ENCODE results near the gene TFAP2B.

Gene TFAP2B

DNA sequence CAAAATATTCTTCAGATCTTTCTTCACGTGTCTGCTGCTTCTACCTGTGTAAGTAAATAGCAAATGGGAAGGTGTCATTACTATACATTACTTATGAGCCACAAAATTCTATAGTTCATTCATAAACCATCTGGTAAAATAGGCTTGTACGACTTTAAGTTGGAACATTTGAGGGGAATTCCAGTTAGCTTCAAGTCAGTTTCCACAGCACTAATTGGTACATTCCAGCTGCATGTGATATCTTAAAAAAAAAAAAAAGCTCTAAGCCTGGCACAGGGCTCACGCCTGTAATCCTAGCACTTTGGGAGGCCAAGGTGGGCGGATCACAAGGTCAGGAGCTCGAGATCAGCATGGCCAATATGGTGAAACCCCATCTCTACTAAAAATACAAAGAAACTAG is 23.1 kb upstream of the TFAP2B start:
- Histone ChIP-seq H3K36me3 (ENCODE audit: control insufficient read depth, insufficient read depth, low read length) (no peaks in the 10 kb centered on the region), H3K4me3 (replicated peaks; ENCODE audit: low read depth, low read length) (no peak overlapping the region), H3K27me3 (replicated peaks; ENCODE audit: control insufficient read depth, insufficient read depth, low read length) (no peaks in the 10 kb centered on the region; the same call in 1 of the 2 replicates)
- TF ChIP-seq, protein P1, sequence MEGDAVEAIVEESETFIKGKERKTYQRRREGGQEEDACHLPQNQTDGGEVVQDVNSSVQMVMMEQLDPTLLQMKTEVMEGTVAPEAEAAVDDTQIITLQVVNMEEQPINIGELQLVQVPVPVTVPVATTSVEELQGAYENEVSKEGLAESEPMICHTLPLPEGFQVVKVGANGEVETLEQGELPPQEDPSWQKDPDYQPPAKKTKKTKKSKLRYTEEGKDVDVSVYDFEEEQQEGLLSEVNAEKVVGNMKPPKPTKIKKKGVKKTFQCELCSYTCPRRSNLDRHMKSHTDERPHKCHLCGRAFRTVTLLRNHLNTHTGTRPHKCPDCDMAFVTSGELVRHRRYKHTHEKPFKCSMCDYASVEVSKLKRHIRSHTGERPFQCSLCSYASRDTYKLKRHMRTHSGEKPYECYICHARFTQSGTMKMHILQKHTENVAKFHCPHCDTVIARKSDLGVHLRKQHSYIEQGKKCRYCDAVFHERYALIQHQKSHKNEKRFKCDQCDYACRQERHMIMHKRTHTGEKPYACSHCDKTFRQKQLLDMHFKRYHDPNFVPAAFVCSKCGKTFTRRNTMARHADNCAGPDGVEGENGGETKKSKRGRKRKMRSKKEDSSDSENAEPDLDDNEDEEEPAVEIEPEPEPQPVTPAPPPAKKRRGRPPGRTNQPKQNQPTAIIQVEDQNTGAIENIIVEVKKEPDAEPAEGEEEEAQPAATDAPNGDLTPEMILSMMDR (IDR thresholded peaks at IDR 0.05; ENCODE audit: insufficient read depth, low read length, poor library complexity, severe bottlenecking): no peak
- DNase-seq (ENCODE audit: extremely low read depth, insufficient read length): no peak

DNA sequence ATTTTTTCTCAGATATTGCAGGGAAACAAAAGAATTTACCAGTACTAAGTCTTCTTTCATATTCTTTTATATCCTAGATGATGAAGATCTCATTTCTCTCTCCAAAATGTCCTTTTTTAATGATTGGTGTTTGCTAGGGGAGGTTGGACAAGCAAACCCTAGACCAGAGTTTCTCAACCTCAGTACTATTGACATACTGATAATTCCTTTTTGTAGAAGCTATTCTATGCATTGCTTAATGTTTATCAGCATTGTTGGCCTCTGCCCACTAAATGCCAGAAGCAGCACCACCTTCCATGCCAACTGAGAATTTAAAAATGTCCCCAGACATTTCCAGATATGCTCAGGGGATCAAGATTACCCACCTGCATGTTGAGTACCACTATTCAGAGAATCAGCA is 14.4 kb upstream of the TFAP2B start:
- TF ChIP-seq, protein P1 (IDR thresholded peaks at IDR 0.05; ENCODE audit: insufficient read depth, low read length, poor library complexity, severe bottlenecking): no peak
- Histone ChIP-seq H3K4me3 (replicated peaks; ENCODE audit: low read depth, low read length) (no peak overlapping the region), H3K27me3 (replicated peaks; ENCODE audit: control insufficient read depth, insufficient read depth, low read length) (no peaks in the 10 kb centered on the region), H3K36me3 (ENCODE audit: control insufficient read depth, insufficient read depth, low read length) (no peaks in the 10 kb centered on the region)
- no peak for DNase-seq (ENCODE audit: extremely low read depth, insufficient read length)

DNA sequence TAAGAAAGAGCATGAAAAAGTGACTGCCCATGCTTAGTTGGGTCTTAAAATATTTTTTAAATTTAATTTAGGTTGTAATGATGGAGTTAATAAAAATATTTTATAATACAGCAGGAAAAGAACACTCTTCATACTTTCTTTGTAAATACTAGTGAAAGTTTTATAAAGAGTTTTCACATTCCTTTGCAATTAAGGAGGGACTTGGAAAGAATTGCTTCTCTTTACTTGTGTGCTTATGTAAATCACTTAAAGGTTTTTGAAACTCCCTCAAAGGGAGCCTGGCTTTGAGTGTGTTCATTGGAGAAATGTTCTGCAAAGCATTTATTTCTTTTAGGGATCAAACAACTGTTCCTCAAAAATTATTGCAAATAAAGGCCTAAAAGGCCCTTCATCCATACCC is 11.6 kb upstream of the TFAP2B start:
- TF ChIP-seq, protein P1 (IDR thresholded peaks at IDR 0.05; ENCODE audit: insufficient read depth, low read length, poor library complexity, severe bottlenecking): no peak
- H3K36me3 ChIP-seq (ENCODE audit: control insufficient read depth, insufficient read depth, low read length): no peaks in the 10 kb centered on the region
- H3K4me3 ChIP-seq (replicated peaks; ENCODE audit: low read depth, low read length): no peak overlapping the region
- DNase-seq (ENCODE audit: extremely low read depth, insufficient read length): no peak
- no peaks in the 10 kb centered on the region for H3K27me3 ChIP-seq (replicated peaks; ENCODE audit: control insufficient read depth, insufficient read depth, low read length)

DNA sequence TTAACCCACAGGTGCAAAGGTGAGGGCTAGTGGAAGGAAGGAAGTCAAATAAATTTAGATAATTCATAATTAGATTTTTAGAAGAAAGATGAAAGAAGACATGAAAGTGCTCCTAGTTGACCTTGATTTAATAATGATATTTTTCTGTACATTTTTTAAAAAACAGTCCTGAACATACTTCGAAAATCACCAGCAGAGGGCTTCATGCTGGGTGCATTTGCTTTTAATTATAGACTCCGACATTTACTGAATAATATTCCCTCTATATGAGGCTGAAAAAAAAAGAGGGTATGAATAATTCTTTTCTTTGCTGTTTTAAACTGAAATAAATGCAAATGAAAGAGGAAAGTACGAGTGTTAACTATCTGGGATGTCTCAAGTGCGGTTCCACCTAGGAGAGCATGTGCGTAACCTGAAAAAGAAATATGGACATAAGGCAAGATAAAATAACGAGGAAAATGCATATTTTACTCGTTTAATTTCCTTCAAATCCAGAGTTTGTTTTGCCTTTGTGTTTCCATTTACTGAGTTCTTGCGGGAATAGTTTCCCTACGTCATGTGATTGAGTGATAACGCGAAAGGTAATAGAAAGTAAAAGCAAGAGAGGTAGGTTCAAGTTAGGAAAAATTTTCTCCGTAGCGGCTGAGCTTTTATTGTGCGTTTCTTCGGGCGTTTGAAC is 3.1 kb upstream of the TFAP2B start:
- DNase-seq (ENCODE audit: extremely low read depth, insufficient read length): no peak
- Histone ChIP-seq H3K27me3 (replicated peaks; ENCODE audit: control insufficient read depth, insufficient read depth, low read length) (peaks cover 1% of the 10 kb centered on the region), H3K36me3 (ENCODE audit: control insufficient read depth, insufficient read depth, low read length) (no peaks in the 10 kb centered on the region), H3K4me3 (replicated peaks; ENCODE audit: low read depth, low read length) (peak overlapping the region; percentile 60)
- TF ChIP-seq, protein P1 (IDR thresholded peaks at IDR 0.05; ENCODE audit: insufficient read depth, low read length, poor library complexity, severe bottlenecking): peak; percentile 50

DNA sequence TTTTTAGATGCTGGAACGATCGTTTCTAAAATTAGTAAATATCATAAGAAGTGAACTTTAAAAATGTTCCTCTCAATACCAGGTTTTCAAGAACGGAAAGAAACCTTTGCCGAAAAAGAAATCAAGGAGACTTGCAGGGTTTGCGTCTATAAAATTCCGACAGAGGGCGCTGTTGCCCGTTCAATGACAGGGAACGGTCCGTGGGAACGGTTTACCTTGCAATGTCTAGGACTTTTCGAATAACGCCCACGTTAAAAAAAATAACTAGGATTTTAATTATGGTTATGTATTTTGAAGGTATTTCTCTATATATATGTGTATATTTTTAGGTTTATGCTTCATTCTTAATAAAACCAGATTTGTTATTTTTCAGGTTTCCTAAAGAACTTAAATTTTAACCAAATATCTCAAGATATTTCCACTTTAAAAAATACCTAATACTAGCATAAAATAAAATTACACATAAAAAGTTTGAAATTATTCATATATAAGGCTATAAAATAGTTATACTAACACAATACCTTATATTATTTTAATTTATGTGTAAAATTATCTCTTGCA is 2.5 kb upstream of the TFAP2B start:
- peak; percentile 35 for DNase-seq (ENCODE audit: extremely low read depth, insufficient read length)
- TF ChIP-seq, protein P1 (IDR thresholded peaks at IDR 0.05; ENCODE audit: insufficient read depth, low read length, poor library complexity, severe bottlenecking): peak; percentile 71
- no peaks in the 10 kb centered on the region for H3K36me3 ChIP-seq (ENCODE audit: control insufficient read depth, insufficient read depth, low read length)
- H3K4me3 ChIP-seq (replicated peaks; ENCODE audit: low read depth, low read length): peak overlapping the region; percentile 60
- peaks cover 1% of the 10 kb centered on the region for H3K27me3 ChIP-seq (replicated peaks; ENCODE audit: control insufficient read depth, insufficient read depth, low read length)
